Caco-2 (cell line): ENCODE measurements around the gene UBASH3B. TPM values are rescaled to one million over a fixed set of nuclear protein-coding genes. Genes with fewer than 3 reads are reported as not detected.

Experiments used
- BruUV-seq: library from RNA; stranded (reverse); fragments of 400-500 nt; replicated peaks from 2 replicates; lab custom pipeline; 2021; lab: Mats Ljungman, UMichigan
- CTCF ChIA-PET: fragments of 300-600 bp; sonication (Branson Sonifier 250); formaldehyde crosslinking; loops from one replicate; lab custom pipeline; 2022; ENCODE audit warnings: antibody characterized with exemption; lab: Charles Lee
- POLR2A ChIA-PET: fragments of 300-600 bp; sonication (Branson Sonifier 250); formaldehyde crosslinking; loops from one replicate; lab custom pipeline; 2022; ENCODE audit warnings: antibody characterized with exemption; lab: Charles Lee
- DNase-seq, 2 experiments: peaks; one replicate each; pipeline versions ENCODE4 v3.0.0 to v3.0.0-alpha.2; 2020 to 2022
- H3K27me3 ChIP-seq: replicated peaks from 2 replicates; pipeline ENCODE4 v1.6.0; 2011; ENCODE audit warnings: low read length; ENCODE audit not compliant: control insufficient read depth, insufficient read depth
- H3K36me3 ChIP-seq: 2 replicates; pipeline ENCODE4 v1.5.1; 2011; ENCODE audit warnings: low read length; ENCODE audit not compliant: control insufficient read depth, insufficient read depth
- H3K4me1 ChIP-seq: fragments of 250-450 bp; sonication (Bioruptor Pico); 2 replicates; pipeline ENCODE4 v1.5.1; 2020; ENCODE audit warnings: mild to moderate bottlenecking
- H3K4me3 ChIP-seq: 2 replicates; pipeline ENCODE4 v1.5.1; 2011; ENCODE audit warnings: low read depth, mild to moderate bottlenecking, control low read depth, low read length
- H3K9me3 ChIP-seq: fragments of 250-450 bp; sonication (Bioruptor Pico); 2 replicates; pipeline ENCODE4 v1.5.1; 2020; ENCODE audit warnings: mild to moderate bottlenecking, moderate library complexity
- H3K27ac Mint-ChIP-seq: one replicate; pipeline ENCODE4 v1.8.0; 2022; ENCODE audit warnings: mixed read lengths; ENCODE audit not compliant: unreplicated experiment
- H3K27me3 Mint-ChIP-seq: one replicate; pipeline ENCODE4 v1.8.0; 2022; ENCODE audit warnings: mixed read lengths; ENCODE audit not compliant: insufficient read depth, unreplicated experiment
- H3K36me3 Mint-ChIP-seq: one replicate; pipeline ENCODE4 v1.8.0; 2022; ENCODE audit warnings: mild to moderate bottlenecking, mixed read lengths; ENCODE audit not compliant: insufficient read depth, unreplicated experiment
- H3K4me1 Mint-ChIP-seq: one replicate; pipeline ENCODE4 v1.8.0; 2022; ENCODE audit warnings: low read depth, mixed read lengths; ENCODE audit not compliant: unreplicated experiment
- H3K4me3 Mint-ChIP-seq: one replicate; pipeline ENCODE4 v1.8.0; 2022; ENCODE audit warnings: mild to moderate bottlenecking, moderate library complexity, mixed read lengths; ENCODE audit not compliant: unreplicated experiment
- H3K9me3 Mint-ChIP-seq: one replicate; pipeline ENCODE4 v1.8.0; 2022; ENCODE audit warnings: mixed read lengths; ENCODE audit not compliant: unreplicated experiment
- intact Hi-C: fragments of 100-400 bp; cut with micrococcal nuclease; formaldehyde crosslinking; loops from one replicate; pipeline ENCODE4 v1.10.0; 2022; ENCODE audit not compliant: unreplicated experiment
- total RNA-seq: library from RNA; stranded (reverse); gene quantifications from 2 replicates; pipeline ENCODE4 v1.2.3, GENCODE V29; 2022
- TF ChIP-seq, protein P1 (sequence below), 2 experiments: fragments of 200-600 bp in 1 of 2; IDR thresholded peaks; 1 replicate in 1 of 2; 2 replicates in 1 of 2; pipeline versions ENCODE4 v1.5.1 to v1.8.0; 2011 to 2022; ENCODE audit warnings: antibody characterized with exemption in 1 of 2, control low read depth in 1 of 2, inconsistent platforms in 1 of 2, low read depth in 1 of 2, low read length in 1 of 2, mild to moderate bottlenecking in 1 of 2, moderate library complexity in 1 of 2; ENCODE audit not compliant: insufficient read depth in 1 of 2, severe bottlenecking in 1 of 2, unreplicated experiment in 1 of 2

The UBASH3B gene
- total RNA-seq, 1 experiment from 2014 or later, result 21.5 TPM

- H3K27ac Mint-ChIP-seq, result no peak overlapping the region
- Histone ChIP-seq H3K4me1 (no peaks in the 10 kb centered on the region), H3K36me3 (no peaks in the 10 kb centered on the region), H3K4me3 (no peak overlapping the region), H3K9me3 (no peaks in the 10 kb centered on the region), H3K27me3 (no peaks in the 10 kb centered on the region)
- intact Hi-C loops, result no loop called here
- H3K27me3 Mint-ChIP-seq, result no peaks in the 10 kb centered on the region
- no peak overlapping the region for H3K4me3 Mint-ChIP-seq
- CTCF ChIA-PET, result interaction anchor here (0.5 kb wide), 1 partner anchor 1174 kb away, joined by 3 read pairs; no protein-coding TSS in a partner anchor
- TF ChIP-seq, protein P1, sequence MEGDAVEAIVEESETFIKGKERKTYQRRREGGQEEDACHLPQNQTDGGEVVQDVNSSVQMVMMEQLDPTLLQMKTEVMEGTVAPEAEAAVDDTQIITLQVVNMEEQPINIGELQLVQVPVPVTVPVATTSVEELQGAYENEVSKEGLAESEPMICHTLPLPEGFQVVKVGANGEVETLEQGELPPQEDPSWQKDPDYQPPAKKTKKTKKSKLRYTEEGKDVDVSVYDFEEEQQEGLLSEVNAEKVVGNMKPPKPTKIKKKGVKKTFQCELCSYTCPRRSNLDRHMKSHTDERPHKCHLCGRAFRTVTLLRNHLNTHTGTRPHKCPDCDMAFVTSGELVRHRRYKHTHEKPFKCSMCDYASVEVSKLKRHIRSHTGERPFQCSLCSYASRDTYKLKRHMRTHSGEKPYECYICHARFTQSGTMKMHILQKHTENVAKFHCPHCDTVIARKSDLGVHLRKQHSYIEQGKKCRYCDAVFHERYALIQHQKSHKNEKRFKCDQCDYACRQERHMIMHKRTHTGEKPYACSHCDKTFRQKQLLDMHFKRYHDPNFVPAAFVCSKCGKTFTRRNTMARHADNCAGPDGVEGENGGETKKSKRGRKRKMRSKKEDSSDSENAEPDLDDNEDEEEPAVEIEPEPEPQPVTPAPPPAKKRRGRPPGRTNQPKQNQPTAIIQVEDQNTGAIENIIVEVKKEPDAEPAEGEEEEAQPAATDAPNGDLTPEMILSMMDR (IDR thresholded peaks at IDR 0.05; ENCODE audit: insufficient read depth in 1 of 2, low read depth in 1 of 2, low read length in 1 of 2, severe bottlenecking in 1 of 2, unreplicated experiment in 1 of 2), result no peak
- BruUV-seq, result no TSS peak
- no peaks in the 10 kb centered on the region for H3K4me1 Mint-ChIP-seq
- DNase-seq, result no peak
- no peaks in the 10 kb centered on the region for H3K36me3 Mint-ChIP-seq
- H3K9me3 Mint-ChIP-seq, result no peaks in the 10 kb centered on the region
- POLR2A ChIA-PET, result no interaction called here
Measured at GRCh38 chr11:122773781-122774266, 118.3 kb downstream of the UBASH3B start.

DNA sequence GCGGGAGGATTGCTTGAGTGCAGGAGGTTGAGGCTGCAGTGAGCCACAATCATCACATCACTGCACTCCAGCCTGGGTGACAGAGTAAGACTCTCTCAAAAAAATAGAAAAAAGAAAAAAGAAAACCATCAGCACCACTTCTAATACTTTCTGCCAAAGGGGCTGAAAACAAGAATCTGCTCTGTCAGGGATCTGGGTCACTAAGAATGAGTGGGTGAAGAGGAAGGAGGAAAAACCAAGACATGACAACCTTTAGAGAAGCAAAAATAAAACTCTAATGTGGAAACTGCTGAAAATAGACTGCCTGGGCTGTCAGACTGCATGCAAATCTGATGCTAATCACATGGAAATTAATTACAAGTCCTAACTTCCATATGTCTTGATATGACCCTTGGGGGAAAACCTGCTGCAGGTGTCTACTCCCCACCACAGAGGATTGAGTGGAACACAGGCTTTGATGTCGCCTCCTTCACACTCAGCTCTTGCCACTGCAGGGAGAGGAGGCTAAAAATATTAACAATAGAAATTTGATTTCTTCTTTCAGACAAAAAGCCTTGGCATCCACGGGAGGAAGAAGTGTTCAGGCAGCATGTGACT is 120.3 kb downstream of the UBASH3B start:
- no peak for DNase-seq
- H3K27ac Mint-ChIP-seq, result no peak overlapping the region
- H3K4me1 Mint-ChIP-seq, result peaks cover 6% of the 10 kb centered on the region
- ChIA-PET POLR2A (no interaction called here), CTCF (no interaction called here)
- no peaks in the 10 kb centered on the region for H3K27me3 Mint-ChIP-seq
- no TSS peak for BruUV-seq
- no peaks in the 10 kb centered on the region for H3K4me1 ChIP-seq
- TF ChIP-seq, protein P1 (IDR thresholded peaks at IDR 0.05; ENCODE audit: insufficient read depth in 1 of 2, low read depth in 1 of 2, low read length in 1 of 2, severe bottlenecking in 1 of 2, unreplicated experiment in 1 of 2), result no peak
- H3K4me3 ChIP-seq, result no peak overlapping the region
- H3K4me3 Mint-ChIP-seq, result no peak overlapping the region
- H3K36me3 Mint-ChIP-seq, result peaks cover 6% of the 10 kb centered on the region
- H3K27me3 ChIP-seq, result no peaks in the 10 kb centered on the region
- no peaks in the 10 kb centered on the region for H3K9me3 Mint-ChIP-seq
- intact Hi-C loops, result no loop called here
- no peaks in the 10 kb centered on the region for H3K9me3 ChIP-seq
- H3K36me3 ChIP-seq, result no peaks in the 10 kb centered on the region

- Mint-ChIP-seq H3K4me3 (no peak overlapping the region), H3K36me3 (peaks cover 6% of the 10 kb centered on the region), H3K27ac (no peak overlapping the region), H3K27me3 (no peaks in the 10 kb centered on the region), H3K9me3 (no peaks in the 10 kb centered on the region), H3K4me1 (peaks cover 14% of the 10 kb centered on the region)
- Histone ChIP-seq H3K27me3 (no peaks in the 10 kb centered on the region), H3K9me3 (no peaks in the 10 kb centered on the region), H3K36me3 (no peaks in the 10 kb centered on the region), H3K4me3 (no peak overlapping the region), H3K4me1 (no peaks in the 10 kb centered on the region)
- TF ChIP-seq, protein P1 (IDR thresholded peaks at IDR 0.05; ENCODE audit: insufficient read depth in 1 of 2, low read depth in 1 of 2, low read length in 1 of 2, severe bottlenecking in 1 of 2, unreplicated experiment in 1 of 2), result no peak
- CTCF ChIA-PET, result no interaction called here
- intact Hi-C loops, result no loop called here
- POLR2A ChIA-PET, result no interaction called here
- BruUV-seq, result no TSS peak
- no peak for DNase-seq
Measured at GRCh38 chr11:122776546-122776945, 121.0 kb downstream of the UBASH3B start.
